GM23338 (cell line): ENCODE data around the gene CCSER2. TPM values are rescaled to one million over a fixed set of nuclear protein-coding genes. Genes with fewer than 3 reads are reported as not detected.

Experiments used
- ATAC-seq: fragments of 200-7000 bp; cut with Tn5 transposase; 3 replicates; pipeline ENCODE4 v1.9.1; 2020
- DNase-seq: peaks from one replicate; pipeline ENCODE4 v3.0.0-alpha.2; 2015; ENCODE audit warnings: low spot score
- H2AFZ ChIP-seq: fragments of 200-600 bp; sonication (generic); 2 replicates; pipeline ENCODE4 v1.8.0; 2016; ENCODE audit warnings: antibody characterized with exemption, mild to moderate bottlenecking, moderate library complexity
- H3F3A ChIP-seq: fragments of 200-600 bp; sonication (generic); replicated peaks from 2 replicates; pipeline ENCODE4 v1.8.0; 2017; ENCODE audit warnings: antibody characterized with exemption, mixed run types, low read depth
- H3K27ac ChIP-seq: fragments of 200-600 bp; sonication (generic); 2 replicates; pipeline ENCODE4 v1.6.1; 2016; ENCODE audit warnings: low read depth
- H3K27me3 ChIP-seq: fragments of 200-600 bp; sonication (generic); 2 replicates; pipeline ENCODE4 v1.8.0; 2016; ENCODE audit warnings: mild to moderate bottlenecking, mixed run types, moderate library complexity; ENCODE audit not compliant: insufficient read depth
- H3K36me3 ChIP-seq: fragments of 200-600 bp; sonication (generic); 2 replicates; pipeline ENCODE4 v1.8.0; 2016; ENCODE audit warnings: mild to moderate bottlenecking; ENCODE audit not compliant: insufficient read depth
- H3K4me1 ChIP-seq: fragments of 200-600 bp; sonication (generic); 2 replicates; pipeline ENCODE4 v1.8.0; 2016; ENCODE audit warnings: mild to moderate bottlenecking, moderate library complexity; ENCODE audit not compliant: insufficient read depth
- H3K4me2 ChIP-seq: fragments of 200-600 bp; sonication (generic); 2 replicates; pipeline ENCODE4 v1.7.1; 2017; ENCODE audit warnings: mixed run types
- H3K4me3 ChIP-seq: fragments of 200-600 bp; sonication (generic); 2 replicates; pipeline ENCODE4 v1.6.1; 2016; ENCODE audit warnings: mixed run types
- H3K79me2 ChIP-seq: fragments of 200-600 bp; sonication (generic); replicated peaks from 2 replicates; pipeline ENCODE4 v1.8.0; 2017; ENCODE audit warnings: mild to moderate bottlenecking; ENCODE audit not compliant: insufficient read depth
- H3K9me2 ChIP-seq: fragments of 200-600 bp; sonication (generic); 2 replicates; pipeline ENCODE4 v1.8.0; 2017; ENCODE audit not compliant: insufficient read depth
- H4K20me1 ChIP-seq: fragments of 200-600 bp; sonication (generic); replicated peaks from 2 replicates; pipeline ENCODE4 v1.8.0; 2017; ENCODE audit warnings: mild to moderate bottlenecking; ENCODE audit not compliant: insufficient read depth
- H3K27ac Mint-ChIP-seq: 2 replicates; pipeline ENCODE4 v1.8.0; 2020; ENCODE audit warnings: inconsistent platforms, mild to moderate bottlenecking, moderate library complexity, mixed read lengths
- H3K27me3 Mint-ChIP-seq: 3 replicates; pipeline ENCODE4 v1.8.0; 2022; ENCODE audit warnings: low read depth, mild to moderate bottlenecking, moderate library complexity, mixed read lengths, inconsistent platforms; ENCODE audit not compliant: insufficient read depth, poor library complexity
- H3K36me3 Mint-ChIP-seq: 3 replicates; pipeline ENCODE4 v1.8.0; 2021; ENCODE audit warnings: low read depth, mild to moderate bottlenecking, inconsistent platforms, moderate library complexity, mixed read lengths
- H3K4me1 Mint-ChIP-seq: 3 replicates; pipeline ENCODE4 v1.8.0; 2020; ENCODE audit warnings: mild to moderate bottlenecking, inconsistent platforms, mixed read lengths
- H3K4me3 Mint-ChIP-seq: 3 replicates; pipeline ENCODE4 v1.8.0; 2021; ENCODE audit warnings: moderate library complexity, mild to moderate bottlenecking, inconsistent platforms, mixed read lengths
- H3K9me3 Mint-ChIP-seq: 3 replicates; pipeline ENCODE4 v1.8.0; 2020; ENCODE audit warnings: moderate library complexity, mild to moderate bottlenecking, inconsistent platforms, mixed read lengths
- CREB1 ChIP-seq: fragments of 250-450 bp; sonication (Bioruptor Pico); IDR thresholded peaks from 2 replicates; pipeline ENCODE4 v1.5.0; 2020; ENCODE audit warnings: low read depth, mild to moderate bottlenecking, moderate library complexity
- EZH2 ChIP-seq: fragments of 200-600 bp; sonication (generic); IDR thresholded peaks from one replicate; pipeline ENCODE4 v1.8.0; 2017; ENCODE audit warnings: antibody characterized with exemption, mild to moderate bottlenecking, low read depth; ENCODE audit not compliant: unreplicated experiment
- EZH2phosphoT487 ChIP-seq: fragments of 200-600 bp; sonication (generic); IDR thresholded peaks from one replicate; pipeline ENCODE4 v1.8.1; 2018; ENCODE audit warnings: antibody characterized with exemption; ENCODE audit not compliant: unreplicated experiment
- JUNB ChIP-seq: IDR thresholded peaks from one replicate; pipeline ENCODE4 v1.6.1; 2016; ENCODE audit warnings: antibody characterized with exemption; ENCODE audit not compliant: unreplicated experiment
- NANOG ChIP-seq: IDR thresholded peaks from 2 replicates; pipeline ENCODE4 v1.6.1; 2016; ENCODE audit warnings: antibody characterized with exemption, borderline replicate concordance
- POLR2AphosphoS5 ChIP-seq: IDR thresholded peaks from 2 replicates; pipeline ENCODE4 v1.6.1; 2016; ENCODE audit warnings: antibody characterized with exemption, low read depth
- STAT1 ChIP-seq: IDR thresholded peaks from one replicate; pipeline ENCODE4 v1.6.1; 2016; ENCODE audit warnings: antibody characterized with exemption; ENCODE audit not compliant: unreplicated experiment
- ZNF114 ChIP-seq: fragments of 250-450 bp; sonication (Bioruptor Pico); IDR thresholded peaks from 2 replicates; pipeline ENCODE4 v1.5.0; 2020; ENCODE audit warnings: mild to moderate bottlenecking, moderate library complexity
- ZNF331 ChIP-seq: fragments of 250-450 bp; sonication (Bioruptor Pico); IDR thresholded peaks from 2 replicates; pipeline ENCODE4 v1.5.0; 2020; ENCODE audit warnings: low read depth, mild to moderate bottlenecking, moderate library complexity
- polyA plus RNA-seq: library from polyadenylated mRNA; unstranded; fragments of >200 nt; fragmentation: Nextera tagmentation; extraction: Ambion mirVana; gene quantifications from 2 replicates; pipeline ENCODE4 v1.2.1, GENCODE V29; 2016
- total RNA-seq: library from RNA; depleted of rRNA; stranded (reverse); fragments of >200 nt; shearing (Covaris generic); gene quantifications from 2 replicates; pipeline ENCODE4 v1.2.3, GENCODE V29; 2014
- TF ChIP-seq, protein P1 (sequence below): IDR thresholded peaks from 2 replicates; pipeline ENCODE4 v1.6.1; 2016; ENCODE audit warnings: antibody characterized with exemption
- TF ChIP-seq, protein P2 (sequence below), 2 experiments: fragments of 200-600 bp in 1 of 2; sonication (generic) in 1 of 2; conservative IDR thresholded peaks; 2 replicates each; pipeline versions ENCODE4 v1.5.1 to v1.6.1; 2016 to 2017; ENCODE audit warnings: antibody characterized with exemption in 2 of 2, low read depth in 2 of 2, mild to moderate bottlenecking in 2 of 2, moderate library complexity in 1 of 2
- TF ChIP-seq, protein P3 (sequence below): IDR thresholded peaks from one replicate; pipeline ENCODE4 v1.6.1; 2018; ENCODE audit warnings: antibody characterized with exemption; ENCODE audit not compliant: unreplicated experiment
- TF ChIP-seq, protein P4 (sequence below): fragments of 250-450 bp; sonication (Bioruptor Pico); IDR thresholded peaks from 2 replicates; pipeline ENCODE4 v1.5.0; 2020; ENCODE audit warnings: mild to moderate bottlenecking, moderate library complexity

CCSER2 gene
- total and polyA plus RNA-seq, 2 experiments from 2014 or later, result 30.6 to 37.2 TPM

DNA sequence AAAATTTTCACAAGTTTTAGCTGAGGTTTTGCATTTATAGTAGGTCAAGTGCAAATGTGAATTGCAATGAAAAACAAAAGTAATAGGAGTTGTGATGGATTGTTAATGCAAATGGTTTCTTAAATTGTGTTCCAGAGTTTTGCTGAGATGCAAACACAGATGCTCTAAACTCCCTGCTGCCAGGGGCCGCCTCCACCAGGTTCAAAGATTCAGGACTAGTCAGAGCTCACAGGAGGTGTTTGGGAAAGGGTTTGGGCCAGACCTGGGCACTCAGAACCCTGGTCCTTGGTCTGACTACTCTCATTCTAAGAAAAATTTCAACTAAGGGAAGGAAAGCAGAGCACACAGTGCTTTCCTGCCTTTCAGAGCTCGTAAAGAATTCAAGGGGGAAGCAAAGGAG lies 193.1 kb downstream of the CCSER2 start:
- H3K27ac ChIP-seq, result no peak overlapping the region
- DNase-seq, result no peak

More for the DNA sequence above, 193.1 kb downstream of the CCSER2 start:
- Mint-ChIP-seq H3K27me3 (peaks cover 4% of the 10 kb centered on the region), H3K9me3 (peaks cover 18% of the 10 kb centered on the region), H3K27ac (no peak overlapping the region), H3K4me3 (no peak overlapping the region), H3K36me3 (peaks cover 16% of the 10 kb centered on the region), H3K4me1 (peaks cover 29% of the 10 kb centered on the region)
- TF ChIP-seq, protein P1, sequence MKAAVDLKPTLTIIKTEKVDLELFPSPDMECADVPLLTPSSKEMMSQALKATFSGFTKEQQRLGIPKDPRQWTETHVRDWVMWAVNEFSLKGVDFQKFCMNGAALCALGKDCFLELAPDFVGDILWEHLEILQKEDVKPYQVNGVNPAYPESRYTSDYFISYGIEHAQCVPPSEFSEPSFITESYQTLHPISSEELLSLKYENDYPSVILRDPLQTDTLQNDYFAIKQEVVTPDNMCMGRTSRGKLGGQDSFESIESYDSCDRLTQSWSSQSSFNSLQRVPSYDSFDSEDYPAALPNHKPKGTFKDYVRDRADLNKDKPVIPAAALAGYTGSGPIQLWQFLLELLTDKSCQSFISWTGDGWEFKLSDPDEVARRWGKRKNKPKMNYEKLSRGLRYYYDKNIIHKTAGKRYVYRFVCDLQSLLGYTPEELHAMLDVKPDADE, result no peak
- no peak for TF ChIP-seq POLR2AphosphoS5
- no peak for TF ChIP-seq NANOG
- no peak for TF ChIP-seq ZNF331
- TF ChIP-seq JUNB, result no peak
- TF ChIP-seq, protein P2, sequence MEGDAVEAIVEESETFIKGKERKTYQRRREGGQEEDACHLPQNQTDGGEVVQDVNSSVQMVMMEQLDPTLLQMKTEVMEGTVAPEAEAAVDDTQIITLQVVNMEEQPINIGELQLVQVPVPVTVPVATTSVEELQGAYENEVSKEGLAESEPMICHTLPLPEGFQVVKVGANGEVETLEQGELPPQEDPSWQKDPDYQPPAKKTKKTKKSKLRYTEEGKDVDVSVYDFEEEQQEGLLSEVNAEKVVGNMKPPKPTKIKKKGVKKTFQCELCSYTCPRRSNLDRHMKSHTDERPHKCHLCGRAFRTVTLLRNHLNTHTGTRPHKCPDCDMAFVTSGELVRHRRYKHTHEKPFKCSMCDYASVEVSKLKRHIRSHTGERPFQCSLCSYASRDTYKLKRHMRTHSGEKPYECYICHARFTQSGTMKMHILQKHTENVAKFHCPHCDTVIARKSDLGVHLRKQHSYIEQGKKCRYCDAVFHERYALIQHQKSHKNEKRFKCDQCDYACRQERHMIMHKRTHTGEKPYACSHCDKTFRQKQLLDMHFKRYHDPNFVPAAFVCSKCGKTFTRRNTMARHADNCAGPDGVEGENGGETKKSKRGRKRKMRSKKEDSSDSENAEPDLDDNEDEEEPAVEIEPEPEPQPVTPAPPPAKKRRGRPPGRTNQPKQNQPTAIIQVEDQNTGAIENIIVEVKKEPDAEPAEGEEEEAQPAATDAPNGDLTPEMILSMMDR (conservative IDR thresholded peaks at IDR 0.05; ENCODE audit: low read depth in 2 of 2), result no peak
- TF ChIP-seq, protein P3, sequence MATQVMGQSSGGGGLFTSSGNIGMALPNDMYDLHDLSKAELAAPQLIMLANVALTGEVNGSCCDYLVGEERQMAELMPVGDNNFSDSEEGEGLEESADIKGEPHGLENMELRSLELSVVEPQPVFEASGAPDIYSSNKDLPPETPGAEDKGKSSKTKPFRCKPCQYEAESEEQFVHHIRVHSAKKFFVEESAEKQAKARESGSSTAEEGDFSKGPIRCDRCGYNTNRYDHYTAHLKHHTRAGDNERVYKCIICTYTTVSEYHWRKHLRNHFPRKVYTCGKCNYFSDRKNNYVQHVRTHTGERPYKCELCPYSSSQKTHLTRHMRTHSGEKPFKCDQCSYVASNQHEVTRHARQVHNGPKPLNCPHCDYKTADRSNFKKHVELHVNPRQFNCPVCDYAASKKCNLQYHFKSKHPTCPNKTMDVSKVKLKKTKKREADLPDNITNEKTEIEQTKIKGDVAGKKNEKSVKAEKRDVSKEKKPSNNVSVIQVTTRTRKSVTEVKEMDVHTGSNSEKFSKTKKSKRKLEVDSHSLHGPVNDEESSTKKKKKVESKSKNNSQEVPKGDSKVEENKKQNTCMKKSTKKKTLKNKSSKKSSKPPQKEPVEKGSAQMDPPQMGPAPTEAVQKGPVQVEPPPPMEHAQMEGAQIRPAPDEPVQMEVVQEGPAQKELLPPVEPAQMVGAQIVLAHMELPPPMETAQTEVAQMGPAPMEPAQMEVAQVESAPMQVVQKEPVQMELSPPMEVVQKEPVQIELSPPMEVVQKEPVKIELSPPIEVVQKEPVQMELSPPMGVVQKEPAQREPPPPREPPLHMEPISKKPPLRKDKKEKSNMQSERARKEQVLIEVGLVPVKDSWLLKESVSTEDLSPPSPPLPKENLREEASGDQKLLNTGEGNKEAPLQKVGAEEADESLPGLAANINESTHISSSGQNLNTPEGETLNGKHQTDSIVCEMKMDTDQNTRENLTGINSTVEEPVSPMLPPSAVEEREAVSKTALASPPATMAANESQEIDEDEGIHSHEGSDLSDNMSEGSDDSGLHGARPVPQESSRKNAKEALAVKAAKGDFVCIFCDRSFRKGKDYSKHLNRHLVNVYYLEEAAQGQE, result no peak
- TF ChIP-seq EZH2, result no peak
- TF ChIP-seq EZH2phosphoT487, result no peak
- TF ChIP-seq, protein P4, sequence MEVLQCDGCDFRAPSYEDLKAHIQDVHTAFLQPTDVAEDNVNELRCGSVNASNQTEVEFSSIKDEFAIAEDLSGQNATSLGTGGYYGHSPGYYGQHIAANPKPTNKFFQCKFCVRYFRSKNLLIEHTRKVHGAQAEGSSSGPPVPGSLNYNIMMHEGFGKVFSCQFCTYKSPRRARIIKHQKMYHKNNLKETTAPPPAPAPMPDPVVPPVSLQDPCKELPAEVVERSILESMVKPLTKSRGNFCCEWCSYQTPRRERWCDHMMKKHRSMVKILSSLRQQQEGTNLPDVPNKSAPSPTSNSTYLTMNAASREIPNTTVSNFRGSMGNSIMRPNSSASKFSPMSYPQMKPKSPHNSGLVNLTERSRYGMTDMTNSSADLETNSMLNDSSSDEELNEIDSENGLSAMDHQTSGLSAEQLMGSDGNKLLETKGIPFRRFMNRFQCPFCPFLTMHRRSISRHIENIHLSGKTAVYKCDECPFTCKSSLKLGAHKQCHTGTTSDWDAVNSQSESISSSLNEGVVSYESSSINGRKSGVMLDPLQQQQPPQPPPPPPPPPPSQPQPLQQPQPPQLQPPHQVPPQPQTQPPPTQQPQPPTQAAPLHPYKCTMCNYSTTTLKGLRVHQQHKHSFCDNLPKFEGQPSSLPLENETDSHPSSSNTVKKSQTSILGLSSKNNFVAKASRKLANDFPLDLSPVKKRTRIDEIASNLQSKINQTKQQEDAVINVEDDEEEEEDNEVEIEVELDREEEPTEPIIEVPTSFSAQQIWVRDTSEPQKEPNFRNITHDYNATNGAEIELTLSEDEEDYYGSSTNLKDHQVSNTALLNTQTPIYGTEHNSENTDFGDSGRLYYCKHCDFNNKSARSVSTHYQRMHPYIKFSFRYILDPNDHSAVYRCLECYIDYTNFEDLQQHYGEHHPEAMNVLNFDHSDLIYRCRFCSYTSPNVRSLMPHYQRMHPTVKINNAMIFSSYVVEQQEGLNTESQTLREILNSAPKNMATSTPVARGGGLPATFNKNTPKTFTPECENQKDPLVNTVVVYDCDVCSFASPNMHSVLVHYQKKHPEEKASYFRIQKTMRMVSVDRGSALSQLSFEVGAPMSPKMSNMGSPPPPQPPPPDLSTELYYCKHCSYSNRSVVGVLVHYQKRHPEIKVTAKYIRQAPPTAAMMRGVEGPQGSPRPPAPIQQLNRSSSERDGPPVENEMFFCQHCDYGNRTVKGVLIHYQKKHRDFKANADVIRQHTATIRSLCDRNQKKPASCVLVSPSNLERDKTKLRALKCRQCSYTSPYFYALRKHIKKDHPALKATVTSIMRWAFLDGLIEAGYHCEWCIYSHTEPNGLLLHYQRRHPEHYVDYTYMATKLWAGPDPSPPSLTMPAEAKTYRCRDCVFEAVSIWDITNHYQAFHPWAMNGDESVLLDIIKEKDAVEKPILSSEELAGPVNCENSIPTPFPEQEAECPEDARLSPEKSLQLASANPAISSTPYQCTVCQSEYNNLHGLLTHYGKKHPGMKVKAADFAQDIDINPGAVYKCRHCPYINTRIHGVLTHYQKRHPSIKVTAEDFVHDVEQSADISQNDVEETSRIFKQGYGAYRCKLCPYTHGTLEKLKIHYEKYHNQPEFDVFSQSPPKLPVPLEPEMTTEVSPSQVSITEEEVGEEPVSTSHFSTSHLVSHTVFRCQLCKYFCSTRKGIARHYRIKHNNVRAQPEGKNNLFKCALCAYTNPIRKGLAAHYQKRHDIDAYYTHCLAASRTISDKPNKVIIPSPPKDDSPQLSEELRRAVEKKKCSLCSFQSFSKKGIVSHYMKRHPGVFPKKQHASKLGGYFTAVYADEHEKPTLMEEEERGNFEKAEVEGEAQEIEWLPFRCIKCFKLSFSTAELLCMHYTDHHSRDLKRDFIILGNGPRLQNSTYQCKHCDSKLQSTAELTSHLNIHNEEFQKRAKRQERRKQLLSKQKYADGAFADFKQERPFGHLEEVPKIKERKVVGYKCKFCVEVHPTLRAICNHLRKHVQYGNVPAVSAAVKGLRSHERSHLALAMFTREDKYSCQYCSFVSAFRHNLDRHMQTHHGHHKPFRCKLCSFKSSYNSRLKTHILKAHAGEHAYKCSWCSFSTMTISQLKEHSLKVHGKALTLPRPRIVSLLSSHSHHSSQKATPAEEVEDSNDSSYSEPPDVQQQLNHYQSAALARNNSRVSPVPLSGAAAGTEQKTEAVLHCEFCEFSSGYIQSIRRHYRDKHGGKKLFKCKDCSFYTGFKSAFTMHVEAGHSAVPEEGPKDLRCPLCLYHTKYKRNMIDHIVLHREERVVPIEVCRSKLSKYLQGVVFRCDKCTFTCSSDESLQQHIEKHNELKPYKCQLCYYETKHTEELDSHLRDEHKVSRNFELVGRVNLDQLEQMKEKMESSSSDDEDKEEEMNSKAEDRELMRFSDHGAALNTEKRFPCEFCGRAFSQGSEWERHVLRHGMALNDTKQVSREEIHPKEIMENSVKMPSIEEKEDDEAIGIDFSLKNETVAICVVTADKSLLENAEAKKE (CRISPR knock-in tag), result no peak
- TF ChIP-seq ZNF114 (CRISPR knock-in tag), result no peak
- no peak for TF ChIP-seq STAT1
- TF ChIP-seq CREB1 (CRISPR knock-in tag), result no peak
- Histone ChIP-seq H2AFZ (no peak overlapping the region), H3K4me3 (no peak overlapping the region), H3K4me1 (peaks cover 24% of the 10 kb centered on the region), H3F3A (no peaks in the 10 kb centered on the region), H3K27me3 (no peaks in the 10 kb centered on the region), H3K9me2 (no peaks in the 10 kb centered on the region), H4K20me1 (no peaks in the 10 kb centered on the region), H3K79me2 (no peaks in the 10 kb centered on the region), H3K4me2 (no peak overlapping the region), H3K36me3 (no peaks in the 10 kb centered on the region)
- ATAC-seq, result peak; percentile 69
